IPS-20b (cell line): Measurements from ENCODE around the gene UST.
"Not testable (repeated sequence)": the region's sequence is repeated elsewhere in the genome, so short reads cannot be mapped to it uniquely, and the experiment has no call there.

Source experiments
- H3K27ac ChIP-seq: one replicate; pipeline ENCODE4 v1.5.1; 2013; ENCODE audit warnings: low read length
- H3K27me3 ChIP-seq: 2 replicates; pipeline ENCODE4 v1.6.1; 2013; ENCODE audit warnings: mild to moderate bottlenecking, low read length, inconsistent platforms; ENCODE audit not compliant: insufficient read depth
- H3K36me3 ChIP-seq: 2 replicates; pipeline ENCODE4 v1.6.1; 2013; ENCODE audit warnings: low read depth, mild to moderate bottlenecking, inconsistent platforms, low read length, moderate library complexity; ENCODE audit not compliant: insufficient read depth
- H3K4me1 ChIP-seq: 2 replicates; pipeline ENCODE4 v1.6.1; 2013; ENCODE audit warnings: mild to moderate bottlenecking, control low read depth, inconsistent platforms, low read length, moderate library complexity; ENCODE audit not compliant: insufficient read depth
- H3K4me3 ChIP-seq: 2 replicates; pipeline ENCODE4 v1.5.1; 2013; ENCODE audit warnings: mild to moderate bottlenecking, low read length, inconsistent platforms
- H3K9ac ChIP-seq: 2 replicates; pipeline ENCODE4 v1.6.1; 2013; ENCODE audit warnings: low read depth, mild to moderate bottlenecking, inconsistent platforms, low read length, moderate library complexity
- H3K9me3 ChIP-seq: 2 replicates; pipeline ENCODE4 v1.6.1; 2013; ENCODE audit warnings: mild to moderate bottlenecking, low read depth, low read length, inconsistent platforms; ENCODE audit not compliant: insufficient read depth

UST gene

DNA sequence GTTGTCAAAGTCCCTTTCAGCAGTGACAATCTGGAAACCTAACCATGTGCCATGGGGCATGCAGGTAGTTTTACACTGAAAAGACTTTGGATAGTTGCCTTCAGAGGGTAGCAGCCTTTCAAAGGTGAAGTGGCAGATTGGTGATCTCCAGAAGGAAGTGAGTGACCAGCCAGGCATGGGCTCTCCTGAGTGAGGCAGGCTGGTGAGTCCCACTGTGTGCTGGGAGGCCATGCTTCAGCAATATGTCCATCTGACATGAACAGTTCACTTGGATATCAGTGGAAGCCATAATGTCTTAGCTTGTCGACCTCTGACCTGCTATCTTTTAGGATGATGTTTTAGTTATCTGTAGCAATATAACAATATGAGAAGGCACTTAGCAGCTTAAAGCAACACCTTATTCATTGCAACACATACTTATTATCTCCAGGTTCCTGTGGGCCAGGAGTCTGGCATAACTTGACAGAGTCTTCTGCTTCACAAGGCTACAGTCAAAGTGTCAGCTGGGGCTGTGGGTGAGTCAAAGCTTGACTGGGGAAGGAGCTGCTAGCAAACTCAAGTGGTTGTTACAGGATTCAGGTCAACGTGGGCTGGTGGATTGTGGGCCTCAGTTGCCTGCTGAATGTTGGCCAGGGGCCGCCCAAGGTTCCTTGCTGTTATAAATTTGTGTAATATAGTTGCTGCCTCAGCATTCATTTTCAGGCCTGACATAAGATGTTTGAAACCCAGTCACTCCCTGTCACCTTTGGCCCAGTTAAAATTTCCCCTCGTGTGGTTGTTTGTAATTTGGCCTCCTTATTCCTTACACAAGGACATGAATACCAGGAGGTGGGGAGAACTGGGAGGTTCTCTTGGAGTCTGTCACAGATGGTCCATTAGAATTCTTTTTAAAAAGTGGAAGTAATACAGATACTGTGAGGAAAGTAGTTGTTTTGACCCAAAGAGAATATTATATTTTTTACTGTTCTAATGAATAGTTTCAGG, 100.2 kb downstream of the UST start:
- H3K36me3 ChIP-seq: no peaks in the 10 kb centered on the region

DNA sequence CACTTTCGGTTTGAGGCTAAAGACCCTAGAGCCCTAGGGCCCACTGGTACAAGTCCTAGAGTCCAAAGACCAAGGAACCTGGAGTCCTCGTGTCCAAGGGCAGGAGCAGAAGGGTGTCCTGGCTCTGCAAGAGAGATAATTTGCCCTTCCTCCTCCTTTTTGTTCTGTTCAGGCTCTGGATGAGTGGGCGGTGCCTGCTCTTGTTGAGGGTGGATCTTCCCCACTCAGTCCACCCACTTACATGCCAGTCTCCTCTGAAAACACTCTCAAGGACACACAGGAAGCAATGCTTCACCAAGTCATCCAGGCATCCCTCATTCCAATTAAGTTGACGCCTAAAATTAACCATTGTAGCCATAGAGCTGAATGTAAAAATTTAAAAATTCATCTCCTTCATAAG, 102.1 kb downstream of the UST start:
- Histone ChIP-seq H3K36me3 (no peaks in the 10 kb centered on the region), H3K4me1 (peaks cover 14% of the 10 kb centered on the region), H3K9ac (no peak overlapping the region), H3K27me3 (no peaks in the 10 kb centered on the region), H3K4me3 (no peak overlapping the region), H3K27ac (no peak overlapping the region), H3K9me3 (no peaks in the 10 kb centered on the region)

More for the DNA sequence above, 100.2 kb downstream of the UST start:
- H3K4me1 ChIP-seq: peaks cover 16% of the 10 kb centered on the region
- H3K4me3 ChIP-seq: no peak overlapping the region
- H3K27ac ChIP-seq: no peak overlapping the region
- H3K27me3 ChIP-seq: no peaks in the 10 kb centered on the region
- no peaks in the 10 kb centered on the region for H3K9me3 ChIP-seq
- H3K9ac ChIP-seq: no peak overlapping the region

DNA sequence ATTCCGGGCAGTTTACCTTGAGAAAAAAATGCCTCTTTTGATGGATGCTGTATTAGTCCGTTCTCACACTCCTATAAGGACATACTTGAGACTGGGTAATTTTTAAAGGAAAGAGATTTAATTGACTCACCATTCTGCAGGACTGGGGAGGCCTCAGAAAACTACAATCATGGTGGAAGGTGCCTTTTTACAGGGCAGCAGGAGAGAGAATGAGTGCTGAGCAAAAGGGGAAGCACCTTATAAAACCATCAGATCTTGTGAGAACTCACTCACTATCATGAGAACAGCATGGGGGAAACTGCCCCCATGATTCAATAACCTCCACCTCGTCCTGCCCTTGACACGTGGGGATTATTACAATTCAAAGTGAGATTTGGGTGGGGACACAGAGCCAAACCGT, 102.6 kb downstream of the UST start:
- H3K4me3 ChIP-seq, H3K36me3 ChIP-seq, H3K9me3 ChIP-seq, H3K9ac ChIP-seq, H3K27me3 ChIP-seq, H3K27ac ChIP-seq: not testable (repeated sequence)
- H3K4me1 ChIP-seq: peaks cover 19% of the 10 kb centered on the region

DNA sequence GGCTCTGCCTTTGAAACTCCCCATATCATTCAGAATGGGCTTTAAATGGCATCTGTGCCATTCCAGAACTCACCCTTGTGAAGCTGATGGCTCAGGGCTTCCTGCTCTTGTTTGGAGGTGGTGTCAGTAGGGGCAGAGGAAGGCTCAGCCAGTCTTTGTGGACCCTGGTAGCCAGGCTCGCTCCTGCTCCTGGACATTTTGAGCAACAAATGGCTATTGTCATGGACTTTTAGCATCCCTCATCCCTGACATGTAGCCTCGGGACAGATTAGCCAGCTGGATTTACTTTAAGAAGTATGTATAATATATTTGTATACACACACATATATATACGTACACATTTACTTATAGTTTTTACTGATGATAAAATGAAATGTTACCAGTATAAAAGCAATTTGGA, 104.1 kb downstream of the UST start:
- Histone ChIP-seq H3K4me1 (peaks cover 29% of the 10 kb centered on the region), H3K9me3 (no peaks in the 10 kb centered on the region), H3K36me3 (no peaks in the 10 kb centered on the region), H3K27me3 (no peaks in the 10 kb centered on the region), H3K27ac (no peak overlapping the region), H3K4me3 (no peak overlapping the region), H3K9ac (no peak overlapping the region)

DNA sequence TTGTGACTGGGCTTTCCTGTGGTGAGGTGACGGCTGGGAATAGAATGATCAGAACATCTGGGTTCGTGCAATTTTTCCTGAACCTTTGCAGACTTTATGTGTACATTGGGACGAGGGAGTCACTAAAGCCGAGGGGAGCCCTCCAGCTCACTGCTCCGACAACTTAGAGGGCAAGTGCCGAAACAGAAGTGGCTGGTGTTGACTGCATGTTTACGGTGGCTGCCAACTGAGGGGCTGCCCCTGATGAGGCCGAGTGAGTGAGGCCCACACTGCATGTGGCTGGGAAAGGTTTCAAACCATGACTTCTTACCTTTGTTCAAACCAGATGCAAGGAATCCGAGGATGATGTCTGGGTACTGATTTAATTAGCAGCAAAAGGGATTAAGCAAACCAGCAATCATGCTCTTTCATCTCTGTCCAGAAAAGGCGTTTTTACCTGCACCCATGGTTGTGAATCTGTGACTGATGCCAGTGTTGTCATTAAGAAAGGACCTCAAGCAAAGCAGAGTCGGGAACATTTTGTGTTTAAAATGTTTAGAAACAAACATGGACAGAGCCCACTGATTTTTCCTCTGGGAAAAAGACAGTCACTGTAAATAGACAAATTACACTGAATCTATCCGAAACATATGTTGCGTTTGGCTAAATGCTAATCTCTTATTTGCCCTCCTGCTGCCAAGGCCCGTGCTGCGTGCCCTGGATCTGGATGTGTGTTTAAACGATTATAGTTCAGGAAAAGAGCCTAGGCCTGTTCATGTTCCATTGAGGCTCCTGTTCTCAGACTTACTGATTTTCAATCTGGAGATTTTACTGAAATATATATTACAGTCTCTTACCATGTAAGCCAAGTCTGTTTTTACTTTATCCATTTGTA, 105.1 kb downstream of the UST start:
- Histone ChIP-seq H3K36me3 (no peaks in the 10 kb centered on the region), H3K27me3 (no peaks in the 10 kb centered on the region), H3K4me1 (peaks cover 27% of the 10 kb centered on the region), H3K9me3 (no peaks in the 10 kb centered on the region), H3K4me3 (no peak overlapping the region), H3K27ac (no peak overlapping the region), H3K9ac (no peak overlapping the region)

DNA sequence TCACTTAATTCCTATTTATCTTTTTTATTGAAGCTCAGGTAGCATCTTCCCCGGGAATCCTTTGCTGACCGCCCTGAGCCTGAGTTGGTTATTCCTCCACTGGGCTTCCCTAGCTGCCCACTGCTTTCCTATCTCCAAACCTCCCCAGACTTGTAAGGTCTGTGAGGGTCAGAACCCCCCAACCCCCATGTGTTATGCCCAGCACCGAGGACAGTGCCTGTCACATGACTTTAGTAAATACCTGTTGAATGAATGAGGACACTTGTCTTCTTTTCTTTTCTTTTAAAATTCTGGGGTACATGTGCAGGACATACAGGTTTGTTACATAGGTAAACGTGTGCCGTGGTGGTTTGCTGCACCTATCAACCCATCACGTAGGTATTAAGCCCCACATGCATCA, 105.9 kb downstream of the UST start:
- Histone ChIP-seq H3K4me1 (peaks cover 27% of the 10 kb centered on the region), H3K9ac (no peak overlapping the region), H3K4me3 (no peak overlapping the region), H3K27me3 (no peaks in the 10 kb centered on the region), H3K27ac (no peak overlapping the region), H3K36me3 (no peaks in the 10 kb centered on the region), H3K9me3 (no peaks in the 10 kb centered on the region)

DNA sequence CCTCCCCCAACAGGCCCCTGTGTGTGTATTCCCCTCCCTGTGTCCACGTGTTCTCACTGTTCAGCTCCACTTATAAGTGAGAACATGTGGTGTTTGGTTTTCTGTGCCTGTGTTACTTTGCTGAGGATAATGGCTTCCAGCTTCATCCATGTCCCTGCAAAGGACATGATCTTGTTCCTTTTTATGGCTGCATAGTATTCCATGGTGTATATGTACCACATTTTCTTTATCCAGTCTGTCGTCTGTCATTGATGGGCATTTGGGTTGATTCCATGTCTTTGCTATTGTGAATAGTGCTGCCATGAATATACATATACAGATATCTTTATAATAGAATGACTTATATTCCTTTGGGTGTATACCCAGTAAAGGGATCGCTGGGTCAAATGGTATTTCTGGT, 106.3 kb downstream of the UST start:
- H3K9me3 ChIP-seq, H3K36me3 ChIP-seq, H3K27me3 ChIP-seq, H3K4me3 ChIP-seq, H3K27ac ChIP-seq, H3K9ac ChIP-seq: not testable (repeated sequence)
- peaks cover 27% of the 10 kb centered on the region for H3K4me1 ChIP-seq

DNA sequence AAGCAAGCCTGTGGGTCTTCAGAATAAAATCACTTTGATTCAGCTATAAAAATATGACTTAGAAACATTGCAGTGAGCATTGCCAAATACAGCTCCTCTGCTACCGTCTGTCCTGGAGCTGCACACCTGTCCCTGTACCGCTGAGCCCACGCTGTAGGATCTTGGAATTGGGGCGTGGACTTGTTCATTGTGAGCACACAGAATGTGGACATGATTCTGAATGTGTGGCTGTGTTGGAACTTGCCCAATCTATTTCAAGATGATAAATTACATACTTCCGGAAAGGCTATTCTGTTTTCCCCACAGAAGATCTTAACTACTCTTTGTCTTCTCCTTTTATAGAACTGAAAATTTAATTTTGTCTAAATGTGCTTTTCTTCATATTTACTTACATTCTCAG, 107.3 kb downstream of the UST start:
- Histone ChIP-seq H3K36me3 (no peaks in the 10 kb centered on the region), H3K9ac (no peak overlapping the region), H3K4me1 (peaks cover 27% of the 10 kb centered on the region), H3K9me3 (no peaks in the 10 kb centered on the region), H3K4me3 (no peak overlapping the region), H3K27ac (no peak overlapping the region), H3K27me3 (no peaks in the 10 kb centered on the region)

DNA sequence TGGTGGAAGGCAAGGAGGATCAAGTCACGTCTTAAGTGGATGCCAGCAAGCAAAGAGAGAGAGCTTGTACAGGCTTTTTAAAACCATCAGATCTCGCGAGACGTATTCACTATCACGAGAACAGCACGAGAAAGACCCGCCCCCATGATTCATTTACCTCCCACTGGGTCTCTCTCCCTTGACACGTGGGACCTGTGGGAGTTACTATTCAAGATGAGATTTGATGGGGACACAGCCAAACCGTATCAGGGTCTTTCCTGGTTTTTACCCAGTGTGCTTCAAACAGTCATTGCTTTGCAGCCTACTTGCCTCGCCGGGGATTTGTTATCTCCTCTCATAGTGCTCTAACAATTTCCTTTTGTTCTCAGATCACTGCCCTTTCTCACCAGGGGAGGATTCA, 108.2 kb downstream of the UST start:
- Histone ChIP-seq H3K4me1 (peaks cover 27% of the 10 kb centered on the region), H3K36me3 (no peaks in the 10 kb centered on the region), H3K9ac (no peak overlapping the region), H3K4me3 (no peak overlapping the region), H3K27ac (no peak overlapping the region), H3K9me3 (no peaks in the 10 kb centered on the region), H3K27me3 (no peaks in the 10 kb centered on the region)

DNA sequence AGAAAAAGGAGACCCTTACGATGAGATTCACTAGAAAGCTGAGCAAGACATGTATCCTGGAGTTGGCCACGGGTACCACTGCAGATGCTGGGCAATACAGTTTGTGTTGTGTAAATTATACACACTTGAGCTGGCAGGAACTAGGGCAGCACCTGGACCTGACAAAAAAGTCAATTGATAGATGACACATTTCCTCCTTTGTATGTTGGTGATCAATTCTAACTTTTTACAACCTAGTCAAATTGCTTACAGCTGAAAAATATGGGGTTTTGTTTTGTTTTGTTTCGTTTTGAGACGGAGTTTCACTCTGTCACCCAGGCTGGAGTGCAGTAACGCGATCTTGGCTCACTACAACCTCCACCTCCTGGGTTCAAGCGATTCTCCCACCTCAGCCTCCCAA, 108.9 kb downstream of the UST start:
- Histone ChIP-seq H3K9me3 (no peaks in the 10 kb centered on the region), H3K9ac (no peak overlapping the region), H3K36me3 (no peaks in the 10 kb centered on the region), H3K4me1 (peaks cover 20% of the 10 kb centered on the region), H3K27ac (no peak overlapping the region), H3K27me3 (no peaks in the 10 kb centered on the region), H3K4me3 (no peak overlapping the region)

DNA sequence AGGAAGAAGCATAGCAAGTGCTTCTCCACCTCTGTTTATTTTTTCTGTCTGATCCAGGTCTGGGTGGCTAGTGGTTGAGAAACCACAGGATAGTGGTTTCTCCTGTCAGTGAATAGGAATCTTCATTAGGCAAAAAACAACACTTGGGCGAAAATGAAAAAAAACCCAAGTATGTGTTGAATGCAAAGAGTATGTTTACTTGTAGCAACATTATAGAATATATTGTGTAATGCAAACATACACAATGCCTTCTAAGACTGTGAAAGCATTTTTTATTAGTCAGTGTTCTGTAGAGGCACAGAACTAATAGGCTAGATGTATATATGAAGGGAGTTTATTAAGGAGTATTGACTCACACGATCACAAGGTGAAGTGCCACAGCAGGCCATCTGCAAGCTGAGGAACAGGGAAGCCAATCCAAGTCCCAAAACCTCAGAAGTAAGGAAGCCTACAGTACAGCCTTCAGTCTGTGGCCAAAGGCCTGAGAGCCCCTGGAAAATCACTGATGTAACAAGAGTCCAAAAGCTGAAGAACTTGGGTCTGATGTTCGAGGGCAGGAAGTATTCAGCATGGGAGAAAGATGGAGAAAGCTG, 111.1 kb downstream of the UST start:
- H3K4me3 ChIP-seq: no peak overlapping the region
- H3K27ac ChIP-seq: no peak overlapping the region
- H3K4me1 ChIP-seq: peaks cover 16% of the 10 kb centered on the region
- no peaks in the 10 kb centered on the region for H3K36me3 ChIP-seq
- no peak overlapping the region for H3K9ac ChIP-seq
- no peaks in the 10 kb centered on the region for H3K9me3 ChIP-seq
- H3K27me3 ChIP-seq: no peaks in the 10 kb centered on the region
